Effector memory CD4-positive, alpha-beta T cell (primary cell): Measurements from ENCODE around the gene TOMM40L.
A peak's percentile ranks its signal among the peaks of the same experiment; 100 is the strongest.
"Not testable (repeated sequence)": the region's sequence is repeated elsewhere in the genome, so short reads cannot be mapped to it uniquely, and the experiment has no call there.

Source experiments
- DNase-seq, 3 donors: peaks; one replicate each; pipeline ENCODE4 v3.0.0-alpha.2; 2020
- H3K27ac ChIP-seq: 2 replicates; pipeline ENCODE4 v1.7.0; 2013; ENCODE audit warnings: mild to moderate bottlenecking, low read length, moderate library complexity; ENCODE audit not compliant: insufficient read depth, poor library complexity, severe bottlenecking
- H3K27me3 ChIP-seq: replicated peaks from 2 replicates; pipeline ENCODE4 v1.7.0; 2013; ENCODE audit warnings: mild to moderate bottlenecking, low read length; ENCODE audit not compliant: insufficient read depth, control insufficient read depth, poor library complexity, severe bottlenecking
- H3K36me3 ChIP-seq: 2 replicates; pipeline ENCODE4 v1.7.0; 2013; ENCODE audit warnings: mild to moderate bottlenecking, low read length, moderate library complexity; ENCODE audit not compliant: control insufficient read depth, insufficient read depth
- H3K4me1 ChIP-seq: 2 replicates; pipeline ENCODE4 v1.7.0; 2013; ENCODE audit warnings: low read length, mild to moderate bottlenecking; ENCODE audit not compliant: control insufficient read depth, insufficient read depth, poor library complexity, severe bottlenecking
- H3K4me3 ChIP-seq: 2 replicates; pipeline ENCODE4 v1.7.0; 2013; ENCODE audit warnings: low read length, low read depth, mild to moderate bottlenecking; ENCODE audit not compliant: insufficient read depth, poor library complexity, severe bottlenecking
- H3K9me3 ChIP-seq: 2 replicates; pipeline ENCODE4 v1.7.0; 2013; ENCODE audit warnings: mild to moderate bottlenecking, low read length, moderate library complexity; ENCODE audit not compliant: control insufficient read depth

TOMM40L gene

GRCh38 chr1:161251579-161251978, 25.7 kb downstream of the TOMM40L start:
- Histone ChIP-seq H3K27ac (no peak overlapping the region), H3K27me3 (no peaks in the 10 kb centered on the region), H3K9me3 (no peaks in the 10 kb centered on the region), H3K36me3 (no peaks in the 10 kb centered on the region), H3K4me1 (no peaks in the 10 kb centered on the region), H3K4me3 (no peak overlapping the region)
- no peak for DNase-seq

GRCh38 chr1:161255302-161255701, 29.4 kb downstream of the TOMM40L start:
- H3K27ac ChIP-seq, DNase-seq, H3K36me3 ChIP-seq, H3K4me1 ChIP-seq, H3K9me3 ChIP-seq, H3K4me3 ChIP-seq: not testable (repeated sequence)
- peaks cover 16% of the 10 kb centered on the region for H3K27me3 ChIP-seq

- not testable (repeated sequence) for H3K36me3 ChIP-seq, H3K27ac ChIP-seq, H3K4me1 ChIP-seq, DNase-seq, H3K9me3 ChIP-seq, H3K4me3 ChIP-seq
- H3K27me3 ChIP-seq: peaks cover 18% of the 10 kb centered on the region
Measured at GRCh38 chr1:161255955-161256520, 30.2 kb downstream of the TOMM40L start.

GRCh38 chr1:161257109-161257508, 31.2 kb downstream of the TOMM40L start:
- not testable (repeated sequence) for H3K4me3 ChIP-seq, H3K4me1 ChIP-seq, DNase-seq, H3K36me3 ChIP-seq, H3K9me3 ChIP-seq, H3K27ac ChIP-seq
- H3K27me3 ChIP-seq: peaks cover 18% of the 10 kb centered on the region

GRCh38 chr1:161258439-161259344, 32.8 kb downstream of the TOMM40L start, which contains the start of gene PCP4L1:
Gene PCP4L1 (plus strand): TSS chr1:161258745. CDS start chr1:161258975, 230 bp downstream.
- Histone ChIP-seq H3K9me3 (no peaks in the 10 kb centered on the region), H3K36me3 (no peaks in the 10 kb centered on the region), H3K4me1 (peaks cover 9% of the 10 kb centered on the region), H3K27ac (no peak within 1 kb of the TSS), H3K27me3 (peaks cover 18% of the 10 kb centered on the region), H3K4me3 (peak within 1 kb of the TSS; percentile 41)
- DNase-seq: no peak

GRCh38 chr1:161259345-161259702, 33.5 kb downstream of the TOMM40L start:
- Histone ChIP-seq H3K4me1 (peaks cover 9% of the 10 kb centered on the region), H3K27me3 (peaks cover 18% of the 10 kb centered on the region), H3K9me3 (no peaks in the 10 kb centered on the region), H3K27ac (no peak overlapping the region), H3K4me3 (no peak overlapping the region), H3K36me3 (no peaks in the 10 kb centered on the region)
- no peak for DNase-seq

GRCh38 chr1:161259765-161260164, 33.9 kb downstream of the TOMM40L start:
- DNase-seq: no peak
- Histone ChIP-seq H3K4me3 (no peak overlapping the region), H3K27ac (no peak overlapping the region), H3K9me3 (no peaks in the 10 kb centered on the region), H3K4me1 (peaks cover 9% of the 10 kb centered on the region), H3K27me3 (peaks cover 18% of the 10 kb centered on the region), H3K36me3 (no peaks in the 10 kb centered on the region)

GRCh38 chr1:161260376-161261260, 34.8 kb downstream of the TOMM40L start:
- H3K27ac ChIP-seq: no peak overlapping the region
- H3K36me3 ChIP-seq: no peaks in the 10 kb centered on the region
- peaks cover 9% of the 10 kb centered on the region for H3K4me1 ChIP-seq
- H3K9me3 ChIP-seq: no peaks in the 10 kb centered on the region
- peaks cover 18% of the 10 kb centered on the region for H3K27me3 ChIP-seq
- H3K4me3 ChIP-seq: no peak overlapping the region
- DNase-seq: no peak

GRCh38 chr1:161261261-161262235, 35.7 kb downstream of the TOMM40L start:
- no peaks in the 10 kb centered on the region for H3K9me3 ChIP-seq
- no peak for DNase-seq
- H3K36me3 ChIP-seq: no peaks in the 10 kb centered on the region
- H3K27ac ChIP-seq: no peak overlapping the region
- no peak overlapping the region for H3K4me3 ChIP-seq
- H3K4me1 ChIP-seq: peaks cover 9% of the 10 kb centered on the region
- peaks cover 18% of the 10 kb centered on the region for H3K27me3 ChIP-seq
